ENCODE results near the gene MARCHF10. TPM values are rescaled to one million over a fixed set of nuclear protein-coding genes. Genes with fewer than 3 reads are reported as not detected.

Gene MARCHF10
- total and polyA plus RNA-seq, 2 of the 4 experiments (the other 2 are of a cell fraction): 0.18 to 0.74 TPM

- POLR2A ChIA-PET (ENCODE audit: unreplicated experiment): no interaction called here
- no TSS peak for BruUV-seq (replicated peaks)
- dilution Hi-C loops (cut with HindIII; ENCODE audit: low sequenced_read_pairs, unreplicated experiment): no loop called here
- Histone ChIP-seq H3K4ac (ENCODE audit: low read depth, low read length) (peak overlapping the region; percentile 84), H2AK5ac (ENCODE audit: low read depth, low read length) (peak overlapping the region; percentile 68; the same call in 1 of the 2 replicates), H2BK5ac (ENCODE audit: low read depth, low read length, poor library complexity, severe bottlenecking) (peak overlapping the region; percentile 89), H3K4me2 (ENCODE audit: low read depth, low read length) (peak overlapping the region; percentile 48), H3K4me3 (ENCODE audit: insufficient read depth, low read depth, low read length) (no peak overlapping the region), H3K27ac (ENCODE audit: insufficient read depth, low read length) (peak overlapping the region; percentile 46), H3K14ac (replicated peaks; ENCODE audit: low read depth, low read length) (peak overlapping the region; percentile 86), H3K9ac (ENCODE audit: low read depth, low read length) (0 out of 2 replicates have a peak overlapping the region, but pooled peaks have one; percentile 10), H4K20me1 (ENCODE audit: insufficient read depth, low read length) (0 out of 2 replicates have a peak, but pooled peaks cover 3% of the 10 kb centered on the region), H3K4me1 (ENCODE audit: control insufficient read depth, insufficient read depth, low read length) (peaks cover 22% of the 10 kb centered on the region), H3K36me3 (ENCODE audit: control insufficient read depth, insufficient read depth, low read length) (no peaks in the 10 kb centered on the region), H2BK15ac (ENCODE audit: low read depth, low read length) (peak overlapping the region; percentile 53; the same call in 1 of the 3 replicates), H3K18ac (ENCODE audit: low read depth, low read length) (peak overlapping the region; percentile 72; the same call in 1 of the 2 replicates), H4K5ac (ENCODE audit: low read depth, low read length) (peak overlapping the region; percentile 31; the same call in 1 of the 2 replicates), H3K56ac (ENCODE audit: extremely low read depth, insufficient read depth, low read length) (peak overlapping the region; percentile 38; the same call in 1 of the 2 replicates), H2AK9ac (replicated peaks; ENCODE audit: low read depth, low read length, poor library complexity) (peak overlapping the region; percentile 12), H3K9me3 (ENCODE audit: control insufficient read depth, insufficient read depth, low read length) (no peaks in the 10 kb centered on the region), H2AFZ (replicated peaks; ENCODE audit: low read length, poor library complexity) (peak overlapping the region; percentile 75), H3K27me3 (ENCODE audit: control insufficient read depth, insufficient read depth, low read length) (no peaks in the 10 kb centered on the region), H2BK120ac (ENCODE audit: low read depth, low read length) (peak overlapping the region; percentile 92), H2BK20ac (ENCODE audit: low read depth, low read length) (peak overlapping the region; percentile 90), H3K9me1 (ENCODE audit: insufficient read depth, low read length) (peaks cover 21% of the 10 kb centered on the region; the same call in 1 of the 2 replicates), H3K23ac (ENCODE audit: low read depth, low read length) (peak overlapping the region; percentile 87), H4K91ac (ENCODE audit: insufficient read depth, low read depth, low read length) (peak overlapping the region; percentile 76), H3K79me1 (ENCODE audit: low read depth in 1 of 2, low read length in 2 of 2) (peaks cover 0 to 6% of the 10 kb centered on the region in 2 experiments; a peak in 1 of 4 replicates), H4K8ac (ENCODE audit: low read depth in 2 of 2, low read length in 2 of 2) (peak overlapping the region; percentile 3 to 68; a peak in 3 of 4 replicates)
- in situ Hi-C loops (cut with MboI; ENCODE audit: low sequenced_read_pairs): no loop called here
- ATAC-seq (ENCODE audit: low read depth) (peak; percentile 84), DNase-seq (peak; percentile 98)
- CTCF ChIA-PET: interaction anchor here (0.6 to 1.1 kb wide), 2 partner anchors 13 to 87 kb away, joined by 4 to 5 read pairs; no protein-coding TSS in a partner anchor
- 11% methylated on average over 3 of the region's 21 CpGs; no CpG with 5 or more reads in 1 of the 2 experiments for WGBS, 2 experiments (ENCODE audit: extremely low coverage in 2 of 2, insufficient read length in 1 of 2)
- intact Hi-C loops (cut with micrococcal nuclease): loop anchor here (5.0 kb wide), 1 partner anchor 67 kb away; no protein-coding TSS in a partner anchor
- TF ChIP-seq POLR2A (IDR thresholded peaks at IDR 0.05; ENCODE audit: low read depth, low read length): peak; percentile 29; the same call in 1 of the 2 replicates
- peak; percentile 64 for TF ChIP-seq BHLHE40 (IDR thresholded peaks at IDR 0.05; ENCODE audit: low read depth, low read length)
- no peak for TF ChIP-seq ELK1 (IDR thresholded peaks at IDR 0.05; ENCODE audit: borderline replicate concordance, low read depth, low read length)
- no peak for TF ChIP-seq NFE2L2 (IDR thresholded peaks at IDR 0.05; ENCODE audit: low read depth, low read length)
- 0 out of 2 replicates have a peak, but pooled peaks have one; percentile 25 for TF ChIP-seq RAD21 (IDR thresholded peaks at IDR 0.05; ENCODE audit: low read length)
- TF ChIP-seq RFX5 (IDR thresholded peaks at IDR 0.05; ENCODE audit: low read depth, low read length): no peak
- no peak; the same call in 1 of the 2 replicates for TF ChIP-seq SMC3 (IDR thresholded peaks at IDR 0.05; ENCODE audit: low read depth, low read length)
- TF ChIP-seq CTCF (conservative IDR thresholded peaks at IDR 0.05; ENCODE audit: low read depth, low read length): no peak
- TF ChIP-seq USF2 (IDR thresholded peaks at IDR 0.05; ENCODE audit: low read depth, low read length): no peak
- TF ChIP-seq RCOR1 (IDR thresholded peaks at IDR 0.05; ENCODE audit: insufficient replicate concordance, low read length): peak; percentile 96
- no peak for TF ChIP-seq MXI1 (IDR thresholded peaks at IDR 0.05; ENCODE audit: borderline replicate concordance, low read depth, low read length)
- peak; percentile 56; the same call in 1 of the 2 replicates for TF ChIP-seq CHD1 (IDR thresholded peaks at IDR 0.05; ENCODE audit: low read depth, low read length)
- TF ChIP-seq MAZ (IDR thresholded peaks at IDR 0.05; ENCODE audit: borderline replicate concordance, low read depth, low read length): peak; percentile 73; the same call in 1 of the 2 replicates
These were observed 29.0 kb downstream of the MARCHF10 start for GRCh38 chr17:62778990-62779681.

All from IMR-90 (cell line).